HEK293T (cell line): ENCODE results near the gene LSP1.

Experiments
- CTCF ChIA-PET: fragments of 350-600 bp; formaldehyde crosslinking; extraction: SDS; loops from one replicate; lab custom pipeline; 2021; ENCODE audit warnings: antibody characterized with exemption, inconsistent platforms; lab: Yijun Ruan, JAX
- POLR2A ChIA-PET: fragments of 350-600 bp; formaldehyde crosslinking; extraction: SDS; loops from one replicate; lab custom pipeline; 2020; ENCODE audit warnings: antibody characterized with exemption, inconsistent platforms; lab: Yijun Ruan, JAX
- DNase-seq: peaks from one replicate; pipeline ENCODE4 v3.0.0; 2012; ENCODE audit warnings: mixed read lengths; ENCODE audit errors: extremely low spot score
- ARNT ChIP-seq: fragments of 450-650 bp; IDR thresholded peaks from 2 replicates; pipeline ENCODE4 v1.6.1; 2017; ENCODE audit warnings: mild to moderate bottlenecking
- BHLHE40 ChIP-seq: fragments of 450-650 bp; IDR thresholded peaks from 2 replicates; pipeline ENCODE4 v1.6.1; 2016; ENCODE audit warnings: mild to moderate bottlenecking, moderate library complexity, borderline replicate concordance
- CTBP1 ChIP-seq: fragments of 450-650 bp; IDR thresholded peaks from 2 replicates; pipeline ENCODE4 v1.6.1; 2016; ENCODE audit warnings: borderline replicate concordance
- ELF4 ChIP-seq: fragments of 450-650 bp; IDR thresholded peaks from 2 replicates; pipeline ENCODE4 v1.6.1; 2017; ENCODE audit warnings: antibody characterized with exemption
- FOXA1 ChIP-seq: fragments of 450-650 bp; IDR thresholded peaks from 2 replicates; pipeline ENCODE4 v1.6.1; 2016; ENCODE audit warnings: mild to moderate bottlenecking
- FOXK2 ChIP-seq: fragments of 450-650 bp; IDR thresholded peaks from 2 replicates; pipeline ENCODE4 v1.6.1; 2016; ENCODE audit warnings: mild to moderate bottlenecking
- FOXM1 ChIP-seq: fragments of 450-650 bp; IDR thresholded peaks from 2 replicates; pipeline ENCODE4 v1.6.1; 2017; ENCODE audit warnings: mild to moderate bottlenecking, borderline replicate concordance
- HDGF ChIP-seq: fragments of 450-650 bp; IDR thresholded peaks from 2 replicates; pipeline ENCODE4 v1.6.1; 2017; ENCODE audit warnings: antibody characterized with exemption, borderline replicate concordance
- L3MBTL2 ChIP-seq: fragments of 450-650 bp; conservative IDR thresholded peaks from 2 replicates; pipeline ENCODE4 v1.6.1; 2016; ENCODE audit warnings: mild to moderate bottlenecking
- LEF1 ChIP-seq: fragments of 450-650 bp; IDR thresholded peaks from 2 replicates; pipeline ENCODE4 v1.6.1; 2017; ENCODE audit warnings: mild to moderate bottlenecking, borderline replicate concordance
- NFRKB ChIP-seq: fragments of 450-650 bp; IDR thresholded peaks from 2 replicates; pipeline ENCODE4 v1.6.1; 2016; ENCODE audit warnings: mild to moderate bottlenecking, moderate library complexity
- SP1 ChIP-seq: fragments of 450-650 bp; IDR thresholded peaks from 2 replicates; pipeline ENCODE4 v1.6.1; 2017
- SUZ12 ChIP-seq: fragments of 450-650 bp; IDR thresholded peaks from 2 replicates; pipeline ENCODE4 v1.6.1; 2016; ENCODE audit warnings: mild to moderate bottlenecking
- TARDBP ChIP-seq: fragments of 450-650 bp; IDR thresholded peaks from 2 replicates; pipeline ENCODE4 v1.6.1; 2016
- ZNF384 ChIP-seq: fragments of 450-650 bp; IDR thresholded peaks from 2 replicates; pipeline ENCODE4 v1.6.1; 2016
- TF ChIP-seq, protein P1 (sequence below): fragments of 450-650 bp; IDR thresholded peaks from 2 replicates; pipeline ENCODE4 v1.6.1; 2016

Gene LSP1

GRCh38 chr11:1896468-1896867 lies 43.6 kb downstream of the LSP1 start:
- no peak for DNase-seq
- TF ChIP-seq ZNF384 (no peak), HDGF (no peak), TARDBP (no peak), ELF4 (no peak), SUZ12 (no peak), FOXK2 (no peak), LEF1 (no peak), SP1 (no peak), L3MBTL2 (no peak), ARNT (no peak), NFRKB (no peak), FOXA1 (no peak), CTBP1 (no peak), BHLHE40 (no peak), FOXM1 (no peak)
- TF ChIP-seq, protein P1, sequence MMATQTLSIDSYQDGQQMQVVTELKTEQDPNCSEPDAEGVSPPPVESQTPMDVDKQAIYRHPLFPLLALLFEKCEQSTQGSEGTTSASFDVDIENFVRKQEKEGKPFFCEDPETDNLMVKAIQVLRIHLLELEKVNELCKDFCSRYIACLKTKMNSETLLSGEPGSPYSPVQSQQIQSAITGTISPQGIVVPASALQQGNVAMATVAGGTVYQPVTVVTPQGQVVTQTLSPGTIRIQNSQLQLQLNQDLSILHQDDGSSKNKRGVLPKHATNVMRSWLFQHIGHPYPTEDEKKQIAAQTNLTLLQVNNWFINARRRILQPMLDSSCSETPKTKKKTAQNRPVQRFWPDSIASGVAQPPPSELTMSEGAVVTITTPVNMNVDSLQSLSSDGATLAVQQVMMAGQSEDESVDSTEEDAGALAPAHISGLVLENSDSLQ = no peak
- POLR2A ChIA-PET = no interaction called here
- CTCF ChIA-PET = no interaction called here

- no peak for DNase-seq
- POLR2A ChIA-PET = no interaction called here
These were observed 44.0 kb downstream of the LSP1 start for GRCh38 chr11:1896923-1897322.

DNA sequence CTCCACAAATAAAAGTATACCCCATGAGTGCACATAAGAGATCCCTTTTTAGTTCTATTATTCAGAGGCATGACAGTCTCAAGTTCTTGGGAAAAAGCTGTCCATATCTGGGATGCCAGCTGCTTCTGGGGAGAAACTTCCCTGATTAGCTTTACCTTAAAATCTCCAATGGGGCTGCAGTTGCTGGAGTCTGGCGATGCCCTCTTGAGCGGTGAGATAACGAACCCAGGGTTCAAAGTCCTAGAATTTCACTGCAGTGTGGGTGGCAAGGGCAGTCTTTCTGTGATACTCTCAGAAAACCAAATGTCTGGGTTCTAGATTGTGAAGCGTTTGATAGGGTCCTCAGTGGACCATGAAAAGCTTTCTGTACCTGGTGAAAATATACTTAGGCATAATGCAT lies 46.2 kb downstream of the LSP1 start:
- TF ChIP-seq CTBP1 = no peak
- ChIA-PET CTCF (no interaction called here), POLR2A (no interaction called here)
- no peak for DNase-seq

More at GRCh38 chr11:1896923-1897322, 44.0 kb downstream of the LSP1 start:
- TF ChIP-seq HDGF (no peak), L3MBTL2 (no peak), FOXK2 (no peak), SUZ12 (no peak), FOXA1 (no peak)
- CTCF ChIA-PET = no interaction called here

DNA sequence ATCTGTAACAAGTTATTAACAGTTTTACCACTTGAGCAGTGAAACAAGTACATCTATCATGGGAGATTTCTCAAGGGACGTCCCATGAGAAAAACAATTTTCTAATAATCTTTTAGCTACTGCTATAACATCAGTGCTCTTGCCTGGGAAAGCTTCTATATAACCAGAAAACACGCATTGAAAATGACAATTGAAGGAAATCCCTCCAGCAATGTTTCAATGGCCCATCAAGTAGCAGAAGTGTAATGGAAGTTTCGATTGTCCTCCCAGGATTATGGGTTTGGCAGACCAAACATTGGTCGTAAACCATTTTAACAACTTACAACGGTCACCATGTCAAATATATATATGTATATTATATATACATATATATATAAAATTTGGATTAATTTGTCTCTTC lies 46.8 kb downstream of the LSP1 start:
- POLR2A ChIA-PET = no interaction called here
- CTCF ChIA-PET = no interaction called here
- DNase-seq = no peak
- TF ChIP-seq FOXM1 (no peak), ELF4 (no peak), SP1 (no peak), FOXA1 (no peak), ARNT (no peak), SUZ12 (no peak), ZNF384 (no peak), FOXK2 (no peak), L3MBTL2 (no peak), CTBP1 (no peak), LEF1 (no peak)
- TF ChIP-seq, protein P1 = no peak

DNA sequence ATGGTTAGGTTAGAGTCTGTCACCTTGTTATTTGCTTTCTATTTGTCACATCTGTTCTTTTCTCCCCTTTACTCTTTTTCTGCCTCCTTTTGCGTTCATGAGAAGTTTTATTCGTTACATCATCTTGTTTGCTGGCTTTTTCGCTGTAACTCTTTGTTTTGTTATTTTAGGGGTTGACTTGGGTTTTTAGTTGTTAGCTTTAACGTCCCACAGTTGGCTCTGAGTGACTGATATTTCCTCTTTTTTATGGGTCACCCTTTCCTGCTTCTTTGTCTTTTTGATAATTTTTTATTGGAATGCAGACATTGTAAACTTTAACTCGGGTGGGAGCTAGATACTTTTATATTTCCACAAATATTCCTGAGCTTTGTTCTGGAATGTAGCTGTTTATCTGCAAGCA lies 53.3 kb downstream of the LSP1 start:
- no peak for DNase-seq
- POLR2A ChIA-PET = no interaction called here

GRCh38 chr11:1906611-1907423 lies 53.9 kb downstream of the LSP1 start:
- DNase-seq = no peak
- no peak for TF ChIP-seq BHLHE40
- no peak for TF ChIP-seq LEF1
- no peak for TF ChIP-seq SP1
- no peak for TF ChIP-seq ARNT
- no peak for TF ChIP-seq CTBP1
- no peak for TF ChIP-seq L3MBTL2
- TF ChIP-seq SUZ12 = no peak
- no peak for TF ChIP-seq NFRKB
- no peak for TF ChIP-seq FOXM1
- TF ChIP-seq, protein P1 = no peak
- no peak for TF ChIP-seq HDGF
- TF ChIP-seq FOXA1 = no peak
- TF ChIP-seq ELF4 = no peak
- TF ChIP-seq FOXK2 = no peak
- TF ChIP-seq TARDBP = no peak
- no peak for TF ChIP-seq ZNF384
- CTCF ChIA-PET = interaction anchor here (0.6 to 1.0 kb wide), 4 partner anchors 15 to 250 kb away, joined by 3 to 6 read pairs (median 3); no protein-coding TSS in a partner anchor
- POLR2A ChIA-PET = no interaction called here

More for the DNA sequence above, 53.3 kb downstream of the LSP1 start:
- CTCF ChIA-PET = interaction anchor here (0.6 to 1.0 kb wide), 3 partner anchors 15 to 250 kb away, joined by 3 read pairs; no protein-coding TSS in a partner anchor
- no peak for TF ChIP-seq ZNF384
- no peak for TF ChIP-seq L3MBTL2
- no peak for TF ChIP-seq FOXK2
- no peak for TF ChIP-seq SP1
- no peak for TF ChIP-seq FOXA1
- TF ChIP-seq CTBP1 = no peak
- TF ChIP-seq ELF4 = no peak
- TF ChIP-seq, protein P1 = no peak
- no peak for TF ChIP-seq BHLHE40
- TF ChIP-seq NFRKB = no peak
- TF ChIP-seq TARDBP = no peak
- TF ChIP-seq ARNT = no peak
- TF ChIP-seq SUZ12 = no peak
- no peak for TF ChIP-seq FOXM1
